NT2/D1 (cell line): ENCODE results near the gene FGF1.

Source experiments
- YY1 ChIP-seq: IDR thresholded peaks from 2 replicates; pipeline ENCODE4 v1.6.1; 2011; ENCODE audit not compliant: insufficient read length, insufficient read depth
- ZNF274 ChIP-seq: IDR thresholded peaks from 2 replicates; pipeline ENCODE4 v1.6.1; 2011; ENCODE audit warnings: mild to moderate bottlenecking, low read depth, low read length

- no peak for TF ChIP-seq YY1
- no peak for TF ChIP-seq ZNF274
These were observed 34.9 kb upstream of the FGF1 start for GRCh38 chr5:142720641-142721271.
